HG03175 (cell line): ENCODE results near the gene CAPN13.

ENCODE experiments used
- ATAC-seq: cut with Tn5 transposase; IDR thresholded peaks from one replicate; pipeline ENCODE4 v1.9.1; 2021; ENCODE audit warnings: mild to moderate bottlenecking, moderate library complexity; ENCODE audit not compliant: unreplicated experiment

CAPN13 gene

DNA sequence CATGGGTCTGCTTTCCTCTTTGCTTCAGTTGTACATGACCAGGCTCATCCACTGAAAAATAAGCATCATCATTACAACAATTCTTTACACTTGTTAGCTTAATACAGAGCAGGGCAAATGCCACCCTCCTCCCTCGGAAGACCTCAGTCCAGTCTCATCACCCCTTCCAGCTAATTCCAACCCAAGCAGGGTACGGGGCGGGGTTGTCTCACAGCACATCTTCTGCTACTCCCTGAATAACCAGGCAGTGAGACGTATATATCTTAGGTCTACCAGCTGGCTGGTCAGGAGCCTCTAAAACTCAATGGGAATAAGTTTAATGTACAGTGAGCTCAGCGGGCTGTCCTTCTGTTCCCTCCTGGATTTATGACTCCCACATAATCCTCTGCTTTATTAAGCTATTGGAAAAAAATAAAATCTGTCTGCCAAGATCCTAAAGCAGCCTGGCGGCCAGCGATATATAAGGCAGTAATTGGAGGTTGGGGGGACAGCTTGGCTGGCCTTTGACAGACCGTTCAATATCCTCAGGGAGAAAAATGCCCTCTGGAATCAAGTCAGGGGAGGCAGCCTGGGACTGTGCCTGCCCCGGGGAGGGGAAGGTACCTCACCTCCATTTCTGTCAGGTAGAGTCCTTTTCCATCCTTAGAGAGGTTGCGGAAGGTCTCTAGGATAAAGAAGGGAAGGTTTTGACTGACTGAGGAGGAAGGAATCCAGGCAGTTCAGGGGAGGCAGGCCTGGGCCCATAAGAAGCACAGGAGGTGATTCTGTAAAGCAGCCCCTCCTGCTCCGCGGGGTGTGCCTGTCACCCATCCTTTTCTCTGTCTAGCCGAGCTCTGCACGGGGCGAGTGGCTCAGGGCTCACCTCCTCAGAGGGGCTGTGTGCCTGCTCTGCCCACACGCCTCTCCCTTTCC is 76.3 kb downstream of the CAPN13 start:
- no peak for ATAC-seq

DNA sequence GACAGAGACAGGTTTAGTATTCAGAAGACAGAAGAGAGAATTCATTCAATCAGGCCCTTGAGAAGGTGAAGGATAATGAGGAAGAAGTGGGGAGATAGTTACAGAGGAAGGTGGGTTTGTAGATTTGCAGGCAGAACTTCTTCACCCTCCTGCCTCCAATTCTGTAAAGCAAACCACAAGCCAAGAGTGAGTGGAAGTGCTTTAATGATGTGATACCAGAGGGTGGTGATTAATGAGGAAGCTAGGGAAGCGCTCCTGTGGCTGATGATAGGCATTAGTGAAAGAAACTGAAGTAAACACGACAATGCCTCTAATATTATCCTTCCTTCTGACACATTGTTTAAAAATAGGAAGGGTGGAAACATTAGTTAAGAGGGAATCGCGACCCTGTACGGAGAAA is 78.2 kb downstream of the CAPN13 start:
- no peak for ATAC-seq

DNA sequence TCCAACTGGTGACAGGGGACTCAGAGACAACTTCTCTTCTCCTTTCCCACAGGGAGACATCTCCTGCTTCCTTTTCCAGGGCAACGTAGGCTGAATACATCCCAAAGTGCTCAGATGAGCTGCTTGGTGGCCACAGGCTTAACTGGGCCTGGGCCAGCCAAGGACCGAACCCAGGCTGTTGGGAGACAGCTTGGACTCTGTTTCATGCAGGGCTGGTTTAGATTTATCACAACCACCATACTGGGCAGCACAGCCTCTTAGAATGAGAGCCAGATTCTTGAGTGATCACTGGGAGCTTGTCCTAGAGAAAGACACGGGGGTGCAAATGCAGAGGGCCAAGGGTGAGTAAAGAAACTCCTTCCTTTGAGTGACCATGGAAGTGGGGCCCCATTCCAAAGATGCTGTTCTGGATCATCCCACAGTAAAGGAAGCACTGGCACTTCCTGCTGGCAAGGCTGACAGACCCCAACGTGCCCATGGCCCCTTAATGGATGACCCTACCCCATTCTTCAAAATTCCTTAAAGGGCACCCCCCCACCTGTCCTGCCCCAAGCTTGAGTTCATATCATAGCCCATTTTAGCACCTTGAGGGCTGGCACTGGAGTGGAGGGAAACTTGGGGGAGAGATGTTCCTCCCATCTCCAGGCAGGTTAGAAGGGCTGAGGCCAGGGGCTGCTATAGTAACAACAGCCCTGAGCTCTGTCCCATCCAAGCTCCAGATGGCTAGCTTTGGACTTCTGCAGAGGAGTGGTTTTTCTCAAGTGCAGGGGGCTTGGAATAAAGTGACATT is 84.1 kb downstream of the CAPN13 start:
- ATAC-seq: no peak

DNA sequence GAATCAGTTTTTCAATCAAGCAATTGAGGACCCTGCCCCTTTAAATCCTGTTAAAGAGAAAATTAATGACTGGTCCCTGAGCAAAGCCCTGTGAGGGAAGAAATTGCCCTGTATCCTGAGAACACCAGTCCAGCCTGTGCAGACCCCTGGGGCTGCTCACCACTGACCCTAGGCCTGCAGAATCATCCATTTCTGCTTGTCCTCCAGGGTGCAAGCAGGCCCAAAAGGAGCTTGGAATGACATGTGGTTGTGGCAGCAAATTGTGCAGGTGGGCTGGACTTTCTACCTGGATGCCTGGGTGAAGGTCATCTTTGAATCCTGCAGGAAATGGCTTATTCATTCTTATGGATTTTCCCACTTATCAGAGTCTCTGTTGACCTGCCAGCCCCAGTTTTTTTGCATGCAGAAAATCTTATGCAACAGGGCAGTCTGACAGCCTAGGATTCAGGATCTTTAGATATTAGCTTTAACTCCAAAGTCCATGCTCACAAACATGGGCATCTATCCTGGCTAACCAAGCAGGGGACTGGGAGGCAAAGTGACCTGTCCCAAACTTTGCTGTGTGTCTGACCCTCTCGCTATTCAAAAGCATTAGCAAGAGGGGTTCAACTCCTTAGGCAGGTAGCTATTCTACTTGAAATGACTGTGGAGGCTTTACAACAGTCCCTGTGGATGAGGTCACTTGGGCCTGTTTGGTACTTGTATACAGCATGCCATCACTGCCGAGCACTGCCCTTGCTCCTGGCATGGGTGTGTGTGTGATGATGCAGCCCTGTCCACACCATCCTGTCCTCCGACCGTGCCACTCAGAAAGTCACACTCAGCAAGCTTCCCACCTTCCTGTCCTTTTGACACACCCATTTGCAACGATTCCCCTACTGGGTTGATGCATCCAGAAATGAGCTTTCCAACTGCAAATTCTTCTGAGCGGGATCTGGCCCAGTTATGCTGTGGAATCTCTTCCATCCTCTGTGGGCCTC is 85.3 kb downstream of the CAPN13 start:
- no peak for ATAC-seq

DNA sequence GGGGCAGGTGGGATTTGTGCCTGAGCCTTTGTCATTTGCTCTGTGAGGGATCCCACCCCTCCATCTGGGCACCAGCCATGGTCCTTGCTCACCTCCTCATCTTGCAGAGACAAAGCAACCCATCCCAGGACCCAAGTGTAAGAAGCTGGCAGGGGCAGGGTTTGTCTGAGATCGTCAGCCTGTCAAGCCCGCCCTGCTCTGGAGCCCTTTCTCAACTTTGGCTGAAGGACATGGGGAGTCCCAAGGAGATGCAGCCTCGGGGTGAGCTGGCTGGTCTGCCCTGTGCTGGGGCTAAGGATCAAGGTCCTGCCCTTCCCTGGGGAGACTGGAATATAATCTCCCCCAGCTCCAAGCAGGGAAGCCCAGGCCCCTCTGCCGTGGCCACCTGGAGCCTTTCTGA is 86.0 kb downstream of the CAPN13 start:
- no peak for ATAC-seq

DNA sequence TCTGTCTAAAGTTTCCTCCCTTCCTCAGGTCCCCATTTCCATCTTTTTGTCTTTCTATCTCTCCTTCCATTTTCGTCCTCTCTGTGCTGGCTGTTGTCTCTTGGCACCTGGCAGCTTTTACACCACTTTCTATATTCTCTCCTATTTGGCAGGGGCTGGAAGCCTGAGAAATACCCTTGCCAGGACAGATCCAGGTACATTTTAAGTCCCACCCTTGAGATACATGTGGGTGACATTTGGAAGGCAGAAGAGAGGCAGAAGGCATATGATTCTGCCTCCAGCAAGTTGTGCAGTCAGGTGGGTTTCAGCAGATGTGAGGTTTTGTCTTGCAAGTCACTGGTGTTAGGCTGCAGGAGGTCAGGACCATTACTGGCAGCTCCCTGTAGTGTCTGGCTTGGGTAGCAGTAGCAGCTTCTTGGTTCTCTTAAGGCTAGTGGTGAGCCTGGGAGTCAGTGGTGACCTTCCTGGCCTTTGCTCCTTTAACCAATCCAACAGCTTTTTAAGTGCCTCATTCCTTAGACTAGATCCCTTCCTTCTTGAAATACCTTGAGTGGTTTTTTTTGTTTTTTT is 90.1 kb downstream of the CAPN13 start:
- no peak for ATAC-seq

DNA sequence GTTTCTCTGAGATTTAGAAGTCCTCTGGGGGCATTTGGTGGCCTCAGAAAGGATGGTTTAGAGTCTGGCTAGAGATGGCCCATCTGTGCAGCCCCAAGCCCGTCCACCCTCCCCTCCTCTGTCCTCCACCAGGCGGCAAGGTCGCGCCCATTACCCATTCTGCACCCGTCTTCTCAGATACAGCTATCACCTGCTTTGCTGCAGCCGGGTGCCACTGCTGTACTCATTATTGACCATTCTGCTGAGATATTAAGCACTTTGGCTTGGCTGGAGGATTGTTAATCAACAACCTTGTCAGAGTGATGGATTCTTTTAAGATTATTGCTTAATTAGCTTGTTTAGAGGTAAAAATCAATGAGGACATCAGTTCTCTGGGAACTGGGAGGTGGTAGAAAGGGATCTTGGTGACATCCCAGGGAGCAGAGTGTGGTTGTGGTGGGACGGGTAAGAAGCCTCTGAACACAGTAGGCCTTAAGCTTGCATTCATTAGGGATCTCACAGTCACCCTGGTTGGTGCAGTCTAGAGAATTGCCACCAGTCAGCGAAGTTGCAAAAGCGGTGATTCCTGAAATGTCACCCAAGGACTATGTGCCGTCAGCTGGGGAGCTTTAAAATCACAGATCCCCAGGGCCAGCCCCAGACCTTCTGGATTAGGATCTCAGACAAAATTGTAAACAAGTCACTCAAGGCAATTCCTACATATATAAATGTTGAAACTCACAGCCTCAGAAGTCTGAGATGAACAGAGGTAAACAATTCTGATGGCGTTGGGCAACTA is 90.9 kb downstream of the CAPN13 start:
- no peak for ATAC-seq

DNA sequence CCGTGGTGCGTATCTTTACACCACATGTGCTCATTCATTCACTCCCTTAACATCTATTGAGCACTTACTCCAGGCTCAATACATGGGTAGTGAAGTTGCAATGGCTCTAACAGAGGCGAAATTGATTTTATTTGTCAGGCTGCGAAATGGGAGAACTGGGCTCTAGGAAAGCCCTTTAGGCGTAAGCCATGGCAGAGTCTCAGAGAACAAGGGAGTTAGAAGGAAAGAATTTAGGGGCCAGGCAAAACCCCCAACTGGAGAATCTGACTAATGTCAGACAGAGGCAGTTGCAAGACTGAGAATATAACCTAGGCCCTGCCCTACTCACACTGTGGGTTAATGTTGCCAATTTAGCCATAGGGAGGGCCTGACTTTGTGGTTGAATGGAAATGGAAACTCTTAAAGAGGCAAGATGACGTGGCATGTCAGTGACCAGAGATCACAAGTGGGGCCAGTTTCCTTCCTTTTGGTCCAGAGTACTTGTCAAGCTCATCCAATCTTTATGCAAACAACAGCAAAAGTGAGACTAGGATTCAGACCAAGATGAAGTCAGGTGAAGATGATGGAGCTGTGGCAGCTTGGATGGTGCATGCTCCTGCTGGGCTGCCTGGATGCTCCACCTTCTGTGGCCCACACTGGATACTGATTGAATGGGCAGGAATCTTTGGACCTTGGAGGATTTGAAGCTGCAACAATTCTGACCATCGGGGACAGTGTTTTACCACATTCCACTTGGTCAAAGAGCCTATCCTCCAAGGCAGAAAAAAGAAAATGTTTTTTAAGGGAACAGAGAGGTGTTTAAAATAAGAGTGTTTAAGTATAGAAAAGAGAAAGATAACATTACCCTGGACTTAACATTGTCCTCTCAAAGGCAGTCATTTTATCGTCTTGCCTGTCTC is 92.2 kb downstream of the CAPN13 start:
- ATAC-seq: no peak

DNA sequence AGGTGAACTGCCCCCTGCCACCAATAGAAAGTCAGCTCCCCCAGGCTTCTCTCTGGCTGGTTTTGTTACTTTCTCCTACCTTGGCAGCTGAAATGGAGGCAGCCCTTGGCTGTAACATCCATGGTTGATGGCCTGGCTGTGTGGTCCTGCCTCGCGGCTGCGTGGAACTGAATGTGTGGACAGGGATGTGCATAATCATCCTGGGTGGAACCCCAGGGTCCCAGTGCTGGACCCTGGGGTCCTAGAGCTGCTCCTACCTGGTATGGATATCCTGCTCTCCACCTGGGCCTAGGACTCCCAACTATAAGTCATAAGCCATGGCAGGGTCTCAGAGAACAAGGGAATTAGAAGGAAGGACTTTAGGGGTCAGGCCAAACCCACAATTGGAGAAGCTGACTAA is 93.5 kb downstream of the CAPN13 start:
- ATAC-seq: no peak

DNA sequence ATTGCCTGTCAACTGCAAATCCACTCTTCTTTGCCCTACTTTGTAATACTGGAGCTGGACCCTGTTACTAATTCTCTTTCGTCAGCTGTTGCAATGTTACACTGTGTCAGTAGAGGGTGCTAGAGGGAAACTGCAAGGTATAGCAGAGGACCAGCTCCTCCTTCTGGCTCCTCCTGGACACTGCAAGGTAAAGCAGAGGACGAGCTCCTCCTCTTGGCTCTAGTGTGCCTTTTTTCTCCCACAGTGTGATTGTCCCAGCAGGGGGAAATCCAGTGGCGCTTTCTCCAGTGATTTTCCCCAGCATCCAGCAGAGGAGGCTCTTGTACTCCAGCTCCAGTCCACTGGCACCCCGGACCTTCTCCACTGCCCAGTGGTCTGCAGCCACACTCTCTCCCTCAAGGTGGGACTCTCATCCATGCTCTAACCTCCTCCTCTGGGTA is 95.6 kb downstream of the CAPN13 start:
- ATAC-seq: peak; percentile 70

DNA sequence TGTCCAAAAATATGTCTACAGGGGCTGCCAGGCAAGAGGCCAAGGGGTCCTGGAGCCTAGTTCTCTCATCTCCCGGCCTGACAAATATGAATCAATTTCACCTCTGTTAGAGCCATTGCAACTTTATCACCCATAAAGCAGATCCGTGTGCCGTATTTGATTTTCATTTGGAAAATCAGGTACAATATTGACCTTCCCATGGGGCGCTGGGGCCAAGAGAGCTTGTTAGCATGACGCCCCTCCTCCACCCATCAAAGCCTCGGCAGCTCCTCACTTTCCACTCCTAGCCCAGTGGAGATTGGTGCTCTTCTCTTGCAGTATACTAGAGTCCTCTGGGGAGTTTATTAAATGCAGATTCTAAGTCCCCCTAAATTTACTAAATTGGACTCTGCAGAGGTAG is 96.8 kb downstream of the CAPN13 start:
- ATAC-seq: no peak

DNA sequence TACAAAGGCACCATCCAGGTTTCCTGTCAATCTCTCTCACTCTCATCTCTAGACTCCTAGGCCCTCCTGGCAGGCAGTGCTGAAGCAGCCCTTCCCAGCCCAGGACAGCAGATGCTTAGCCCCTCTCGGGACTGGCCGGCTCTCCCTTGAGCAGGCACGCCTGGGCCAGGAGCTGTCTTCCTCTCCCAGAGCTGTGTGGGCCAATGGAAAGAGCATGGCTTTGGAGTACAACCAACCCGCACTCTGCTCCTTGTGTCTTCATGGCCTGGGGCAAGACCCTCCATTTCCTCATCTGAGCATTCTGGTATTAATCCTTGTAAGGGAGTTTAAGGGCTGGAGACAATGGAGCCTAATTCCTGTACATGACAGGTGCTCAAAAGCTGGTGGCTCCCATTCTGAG is 97.2 kb downstream of the CAPN13 start:
- ATAC-seq: no peak

DNA sequence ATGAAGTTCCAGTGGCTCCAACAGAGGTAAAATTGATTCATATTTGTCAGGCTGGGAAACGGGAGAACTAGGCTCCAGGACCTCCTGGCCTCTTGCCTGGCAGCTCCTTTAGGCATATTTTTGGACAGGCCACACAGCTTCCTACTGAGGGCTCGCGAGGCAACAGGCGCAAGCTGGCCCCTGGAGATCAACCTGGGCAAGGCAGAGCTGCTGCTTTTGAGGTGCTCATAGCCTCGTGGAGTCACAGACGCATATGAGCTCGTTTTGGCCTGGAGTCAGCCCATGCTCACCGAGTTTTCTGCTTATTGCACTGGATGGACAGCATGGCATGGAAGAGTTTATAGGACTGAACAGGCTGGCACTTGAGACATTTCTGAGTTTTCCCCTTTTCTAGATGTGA is 97.7 kb downstream of the CAPN13 start:
- ATAC-seq: no peak

DNA sequence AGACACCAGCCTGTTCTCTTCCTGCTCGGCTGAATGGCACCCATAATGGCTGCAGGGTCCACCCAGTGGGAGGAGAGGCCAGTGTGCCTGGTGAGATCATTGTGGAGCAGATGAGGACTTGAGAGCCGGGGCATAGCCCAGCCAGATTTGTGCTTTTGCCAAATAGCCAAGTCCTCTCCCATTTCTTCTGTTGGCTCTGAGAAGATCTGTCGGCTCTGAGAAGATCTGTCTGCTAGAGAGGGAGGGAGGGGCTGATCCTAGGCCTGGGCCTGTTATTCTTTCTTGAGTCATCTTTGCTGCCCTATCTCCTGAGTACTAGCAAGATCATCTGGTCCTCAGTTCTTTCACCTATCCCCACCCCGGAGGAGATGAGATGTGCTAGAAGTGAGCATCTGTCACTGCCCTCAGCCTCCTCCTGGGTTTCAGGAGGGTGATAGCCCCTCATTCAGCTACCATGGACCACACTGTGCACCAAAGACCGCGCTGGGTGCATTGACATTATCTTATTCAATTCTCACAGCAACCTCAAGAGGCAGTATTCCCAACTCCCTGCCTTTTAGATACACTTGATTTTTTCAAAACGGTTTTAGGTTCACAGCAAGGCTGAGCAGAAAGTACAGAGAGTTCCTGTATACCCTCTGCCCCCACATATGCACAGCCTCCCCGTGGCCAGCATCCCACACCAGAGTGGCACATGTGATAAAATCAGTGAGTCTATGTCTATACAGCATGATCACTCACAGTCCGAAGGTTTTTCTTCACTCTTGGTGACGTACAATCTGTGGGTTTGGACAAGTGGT is 98.6 kb downstream of the CAPN13 start:
- ATAC-seq: no peak

DNA sequence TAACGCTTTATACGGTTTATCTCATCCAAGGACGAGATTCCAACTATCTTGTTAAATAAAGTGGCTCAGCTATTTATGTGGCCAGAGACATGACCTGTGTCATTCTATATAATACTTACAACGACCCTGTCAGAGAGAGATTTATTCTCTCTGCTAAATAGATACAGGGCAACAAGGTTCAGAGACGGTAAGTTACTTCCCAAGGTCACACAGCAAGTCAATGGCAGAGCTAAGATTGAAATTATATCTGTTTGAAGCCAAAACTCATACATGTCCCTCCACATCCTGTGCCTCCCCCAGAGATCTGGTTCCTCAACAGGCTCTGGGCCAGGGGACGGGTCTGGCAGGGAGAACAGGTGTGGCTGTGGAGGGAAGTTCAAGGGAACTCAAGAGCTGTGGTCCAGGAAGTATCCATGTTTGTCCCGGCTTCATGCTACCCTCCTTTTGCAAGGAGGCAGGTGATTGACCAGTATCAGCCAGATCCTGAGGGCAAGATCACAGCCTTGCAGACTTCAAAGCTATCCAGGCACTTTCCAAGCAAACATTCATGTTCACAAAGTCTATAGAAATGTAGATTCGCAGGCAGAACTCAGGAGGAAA is 99.8 kb downstream of the CAPN13 start:
- no peak for ATAC-seq

DNA sequence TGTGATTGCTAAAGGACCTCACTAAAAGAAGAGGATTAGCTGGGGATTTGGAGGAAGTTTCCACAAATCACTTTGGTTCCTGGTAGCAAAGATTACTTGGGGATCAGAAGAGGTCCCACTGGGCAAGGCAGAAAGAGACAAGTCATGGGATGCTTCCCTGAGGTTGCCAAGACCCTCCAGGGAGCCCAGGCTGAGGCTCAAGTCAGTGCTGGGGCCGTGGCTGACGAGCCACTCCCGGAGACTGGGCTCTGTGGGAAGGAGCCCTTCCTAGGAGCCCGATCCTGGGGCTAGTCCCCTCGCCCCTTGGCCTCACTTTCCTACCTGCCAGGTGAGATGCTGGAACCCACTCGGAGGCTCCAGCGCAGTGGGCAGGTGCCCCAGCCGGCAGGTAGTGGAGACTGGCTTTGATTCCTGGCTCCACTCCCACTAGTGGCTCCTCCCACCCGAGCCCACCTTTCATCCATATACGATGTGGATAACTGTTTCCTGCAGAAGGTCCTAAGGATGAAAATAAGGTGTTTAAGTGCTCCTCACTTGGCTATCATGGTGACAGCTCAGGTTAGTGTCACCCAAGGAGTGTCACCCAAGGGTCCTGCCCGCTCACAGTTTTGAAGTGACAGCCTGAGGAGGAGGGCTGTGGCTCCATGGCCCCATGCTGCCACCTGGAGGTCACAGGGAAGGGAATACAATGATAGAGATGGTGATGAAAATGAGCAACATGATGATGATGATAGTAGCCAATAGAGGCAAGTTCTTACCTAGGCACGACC is 100.5 kb downstream of the CAPN13 start:
- peak; percentile 60 for ATAC-seq
